ENCODE data around the gene SDK2. TPM values are rescaled to one million over a fixed set of nuclear protein-coding genes. Genes with fewer than 3 reads are reported as not detected.

Gene SDK2
- total and polyA plus RNA-seq, 2 of the 8 experiments (the other 6 are each of a cell fraction or from before 2014, with no cell fraction given) = 3.9 to 4.1 TPM

DNA sequence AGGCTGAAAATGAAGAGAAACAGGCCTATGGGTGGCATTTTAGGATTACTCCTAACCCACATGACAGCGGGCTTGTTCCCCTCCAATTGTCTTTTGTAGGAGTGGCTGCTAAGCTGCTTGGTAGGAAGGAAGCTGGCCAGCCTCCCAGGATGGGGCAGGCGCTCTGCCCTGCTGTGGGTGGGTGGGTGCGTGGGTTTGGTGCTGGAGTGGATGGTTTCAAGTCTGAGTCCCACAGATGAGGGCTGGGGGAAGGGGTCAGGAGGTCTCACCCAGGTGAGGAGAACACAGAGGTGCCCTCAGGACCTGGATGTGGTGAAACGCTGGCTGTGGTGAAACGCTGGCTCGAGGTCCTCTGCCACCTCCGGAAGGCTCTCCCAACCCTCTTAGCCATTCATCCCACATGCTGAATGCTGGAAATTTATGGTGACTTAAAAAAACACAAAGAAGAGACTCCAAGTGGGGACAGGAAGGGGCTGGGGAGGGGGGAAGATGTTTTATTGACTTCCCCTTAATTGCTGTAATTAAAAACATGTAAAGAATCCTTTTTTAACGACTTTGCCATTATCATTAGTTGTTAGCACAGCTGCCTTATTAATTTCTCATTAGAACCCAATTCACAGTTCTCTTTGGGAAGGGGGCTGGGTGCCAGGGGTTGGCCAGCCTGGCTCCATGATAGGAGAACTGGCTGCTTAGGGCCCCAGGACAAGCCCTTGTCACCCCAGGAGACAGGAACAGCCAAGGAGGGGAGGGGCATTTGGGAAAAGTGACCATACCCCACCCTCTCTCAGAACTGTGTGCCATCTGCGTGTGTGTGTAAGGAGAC, 178.9 kb downstream of the SDK2 start:
- Histone ChIP-seq H2BK15ac (ENCODE audit: low read length) (no peak overlapping the region), H4K20me1 (replicated peaks in 1 of 2; ENCODE audit: control insufficient read depth in 1 of 2, insufficient read depth in 2 of 2, low read length in 2 of 2) (peaks cover 0 to 2% of the 10 kb centered on the region in 2 experiments), H2BK12ac (ENCODE audit: low read depth, low read length) (no peak overlapping the region), H2AK5ac (ENCODE audit: low read depth, low read length) (no peak overlapping the region; the same call in 1 of the 2 replicates), H3K4me2 (ENCODE audit: insufficient read depth in 1 of 2, low read depth in 2 of 2, low read length in 2 of 2) (no peak overlapping the region), H3K79me1 (ENCODE audit: low read depth, low read length) (no peaks in the 10 kb centered on the region), H3K27me3 (replicated peaks in 1 of 4; ENCODE audit: control insufficient read depth in 3 of 4, extremely low read depth in 1 of 4, insufficient read depth in 3 of 4, low read length in 3 of 4) (no peaks in the 10 kb centered on the region), H3K79me2 (ENCODE audit: control insufficient read depth in 1 of 2, insufficient read depth in 2 of 2, low read length in 2 of 2) (no peaks in the 10 kb centered on the region), H4K91ac (replicated peaks; ENCODE audit: insufficient read length, low read length) (no peak overlapping the region), H3K14ac (ENCODE audit: insufficient read length) (no peak overlapping the region), H2BK20ac (ENCODE audit: low read length) (no peak overlapping the region), H4K5ac (ENCODE audit: insufficient read length, low read depth, low read length) (no peak overlapping the region), H3K27ac (ENCODE audit: low read depth, low read length) (no peak overlapping the region), H2BK5ac (ENCODE audit: low read depth, low read length) (no peak overlapping the region), H3K9me3 (ENCODE audit: insufficient read depth in 2 of 2, low read depth in 1 of 2, low read length in 1 of 2) (no peaks in the 10 kb centered on the region; a peak in 1 of 4 replicates), H3K4me3 (ENCODE audit: extremely low read depth in 1 of 4, insufficient read depth in 2 of 4, low read depth in 3 of 4, low read length in 4 of 4) (no peak overlapping the region), H3K18ac (ENCODE audit: extremely low read depth, low read length) (no peak overlapping the region), H3K23ac (ENCODE audit: insufficient read length) (no peak overlapping the region), H3K36me3 (ENCODE audit: control insufficient read depth in 2 of 4, insufficient read depth in 4 of 4, low read length in 3 of 4) (no peaks in the 10 kb centered on the region), H3K4me1 (replicated peaks in 1 of 4; ENCODE audit: control insufficient read depth in 3 of 4, insufficient read depth in 4 of 4, low read length in 3 of 4) (0 out of 7 replicates have a peak, but pooled peaks cover 0 to 4% (median 0%) of the 10 kb centered on the region in 4 experiments), H3K23me2 (ENCODE audit: low read depth, low read length) (peaks cover 5% of the 10 kb centered on the region; the same call in 1 of the 2 replicates), H3K9ac (replicated peaks in 1 of 4; ENCODE audit: extremely low read depth in 1 of 4, low read depth in 3 of 4, low read length in 3 of 4) (no peak overlapping the region), H3K56ac (replicated peaks; ENCODE audit: insufficient read length, low read depth, low read length) (no peak overlapping the region), H4K8ac (ENCODE audit: extremely low read depth, insufficient read depth, low read length) (no peak overlapping the region), H2BK120ac (replicated peaks; ENCODE audit: low read depth, low read length) (no peak overlapping the region), H2AFZ (ENCODE audit: low read length) (no peak overlapping the region), H3K4ac (replicated peaks; ENCODE audit: insufficient read length, low read depth, low read length) (no peak overlapping the region)
- CTCF ChIA-PET (ENCODE audit: partially characterized antibody) = interaction anchor here (0.6 to 0.7 kb wide), 2 partner anchors 184 to 740 kb away, joined by 3 read pairs; no protein-coding TSS in a partner anchor
- no peak for FAIRE-seq
- POLR2A ChIA-PET (ENCODE audit: partially characterized antibody) = no interaction called here
- WGBS, 2 experiments (ENCODE audit: extremely low coverage in 1 of 2, insufficient coverage in 1 of 2, insufficient read length in 1 of 2, insufficient replicate concordance in 2 of 2, low coverage in 1 of 2, low lambda C conversion rate in 2 of 2, missing lambda C conversion rate in 1 of 2) = 82% methylated on average over 9 of the region's 9 CpGs; no CpG with 5 or more reads in 1 of the 2 experiments
- DNase-seq (ENCODE audit: low read depth in 1 of 2, low spot score in 2 of 2) = no peak
- no peak for TF ChIP-seq GTF2F1 (IDR thresholded peaks at IDR 0.05; ENCODE audit: borderline replicate concordance, low read depth, low read length)
- TF ChIP-seq CBX8 (IDR thresholded peaks at IDR 0.05; ENCODE audit: borderline replicate concordance, low read depth, low read length) = no peak
- no peak for TF ChIP-seq SP2 (IDR thresholded peaks at IDR 0.05; ENCODE audit: low read length)
- no peak for TF ChIP-seq HDAC6 (IDR thresholded peaks at IDR 0.05; ENCODE audit: low read depth, low read length)
- TF ChIP-seq FOSL1 (IDR thresholded peaks at IDR 0.05; ENCODE audit: insufficient read depth, low read depth, low read length) = no peak
- TF ChIP-seq, protein P1, sequence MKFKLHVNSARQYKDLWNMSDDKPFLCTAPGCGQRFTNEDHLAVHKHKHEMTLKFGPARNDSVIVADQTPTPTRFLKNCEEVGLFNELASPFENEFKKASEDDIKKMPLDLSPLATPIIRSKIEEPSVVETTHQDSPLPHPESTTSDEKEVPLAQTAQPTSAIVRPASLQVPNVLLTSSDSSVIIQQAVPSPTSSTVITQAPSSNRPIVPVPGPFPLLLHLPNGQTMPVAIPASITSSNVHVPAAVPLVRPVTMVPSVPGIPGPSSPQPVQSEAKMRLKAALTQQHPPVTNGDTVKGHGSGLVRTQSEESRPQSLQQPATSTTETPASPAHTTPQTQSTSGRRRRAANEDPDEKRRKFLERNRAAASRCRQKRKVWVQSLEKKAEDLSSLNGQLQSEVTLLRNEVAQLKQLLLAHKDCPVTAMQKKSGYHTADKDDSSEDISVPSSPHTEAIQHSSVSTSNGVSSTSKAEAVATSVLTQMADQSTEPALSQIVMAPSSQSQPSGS (IDR thresholded peaks at IDR 0.05; ENCODE audit: low read length) = no peak
